ENCODE measurements around the gene GPATCH1.

The GPATCH1 gene

GRCh38 chr19:33071887-33072286 lies 9.1 kb upstream of the GPATCH1 start:
- Histone ChIP-seq H3K27ac (no peak overlapping the region), H3K36me3 (no peaks in the 10 kb centered on the region), H3K27me3 (ENCODE audit: insufficient read depth, low read depth, severe bottlenecking) (no peaks in the 10 kb centered on the region), H3K9me3 (ENCODE audit: severe bottlenecking) (no peaks in the 10 kb centered on the region), H3K4me3 (ENCODE audit: low read depth, low read length) (no peak overlapping the region)
- TF ChIP-seq CTCF (IDR thresholded peaks at IDR 0.05; ENCODE audit: low read depth, low read length), result no peak
- DNase-seq, result no peak

DNA sequence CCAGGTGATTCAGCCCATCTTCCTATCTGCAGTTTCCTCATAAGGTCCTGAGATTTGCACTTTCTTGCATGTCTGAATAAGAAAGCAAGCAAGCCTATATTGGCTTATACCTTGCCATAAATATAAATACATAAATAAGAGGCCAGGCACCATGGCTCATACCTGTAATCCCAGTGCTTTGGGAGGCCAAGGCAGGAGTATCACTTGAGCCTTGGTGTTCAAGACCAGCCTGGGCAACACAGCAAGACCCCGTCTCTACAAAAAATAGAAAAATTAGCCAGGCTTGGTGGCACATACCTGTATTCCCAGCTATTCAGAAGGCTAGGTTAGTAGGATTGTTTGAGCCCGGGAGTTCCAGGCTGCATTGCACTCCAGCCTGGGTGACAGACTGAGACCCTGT lies 5.5 kb upstream of the GPATCH1 start:
- Histone ChIP-seq H3K27ac (no peak overlapping the region), H3K36me3 (no peaks in the 10 kb centered on the region), H3K4me3 (ENCODE audit: low read depth, low read length) (no peak overlapping the region), H3K9me3 (ENCODE audit: severe bottlenecking) (no peaks in the 10 kb centered on the region), H3K27me3 (ENCODE audit: insufficient read depth, low read depth, severe bottlenecking) (no peaks in the 10 kb centered on the region)
- no peak for DNase-seq
- no peak for TF ChIP-seq CTCF (IDR thresholded peaks at IDR 0.05; ENCODE audit: low read depth, low read length)

- Histone ChIP-seq H3K27ac (no peak overlapping the region), H3K27me3 (ENCODE audit: insufficient read depth, low read depth, severe bottlenecking) (no peaks in the 10 kb centered on the region), H3K9me3 (ENCODE audit: severe bottlenecking) (no peaks in the 10 kb centered on the region), H3K4me3 (ENCODE audit: low read depth, low read length) (no peak overlapping the region), H3K36me3 (peaks cover 20% of the 10 kb centered on the region)
- no peak for TF ChIP-seq CTCF (IDR thresholded peaks at IDR 0.05; ENCODE audit: low read depth, low read length)
- DNase-seq, result no peak
Observed at GRCh38 chr19:33085570-33086128, 4.7 kb downstream of the GPATCH1 start.

- Histone ChIP-seq H3K36me3 (peaks cover 25% of the 10 kb centered on the region), H3K4me3 (ENCODE audit: low read depth, low read length) (no peak overlapping the region), H3K9me3 (ENCODE audit: severe bottlenecking) (no peaks in the 10 kb centered on the region), H3K27ac (no peak overlapping the region), H3K27me3 (ENCODE audit: insufficient read depth, low read depth, severe bottlenecking) (no peaks in the 10 kb centered on the region)
- no peak for DNase-seq
- TF ChIP-seq CTCF (IDR thresholded peaks at IDR 0.05; ENCODE audit: low read depth, low read length), result no peak
Observed at GRCh38 chr19:33086955-33087354, 6.0 kb downstream of the GPATCH1 start.

- H3K27me3 ChIP-seq (ENCODE audit: insufficient read depth, low read depth, severe bottlenecking), result no peaks in the 10 kb centered on the region
- H3K9me3 ChIP-seq (ENCODE audit: severe bottlenecking), result no peaks in the 10 kb centered on the region
- no peak for DNase-seq
- no peak for TF ChIP-seq CTCF (IDR thresholded peaks at IDR 0.05; ENCODE audit: low read depth, low read length)
- H3K4me3 ChIP-seq (ENCODE audit: low read depth, low read length), result no peak overlapping the region
- H3K27ac ChIP-seq, result no peak overlapping the region
- peaks cover 39% of the 10 kb centered on the region for H3K36me3 ChIP-seq
Observed at GRCh38 chr19:33089010-33089409, 8.0 kb downstream of the GPATCH1 start.

GRCh38 chr19:33090179-33090578 lies 9.2 kb downstream of the GPATCH1 start:
- no peak overlapping the region for H3K27ac ChIP-seq
- TF ChIP-seq CTCF (IDR thresholded peaks at IDR 0.05; ENCODE audit: low read depth, low read length), result no peak
- H3K4me3 ChIP-seq (ENCODE audit: low read depth, low read length), result no peak overlapping the region
- H3K9me3 ChIP-seq (ENCODE audit: severe bottlenecking), result no peaks in the 10 kb centered on the region
- peaks cover 44% of the 10 kb centered on the region for H3K36me3 ChIP-seq
- no peaks in the 10 kb centered on the region for H3K27me3 ChIP-seq (ENCODE audit: insufficient read depth, low read depth, severe bottlenecking)
- no peak for DNase-seq

Data from WERI-Rb-1 (cell line).